ENCODE results near the gene PORCN.

DNA sequence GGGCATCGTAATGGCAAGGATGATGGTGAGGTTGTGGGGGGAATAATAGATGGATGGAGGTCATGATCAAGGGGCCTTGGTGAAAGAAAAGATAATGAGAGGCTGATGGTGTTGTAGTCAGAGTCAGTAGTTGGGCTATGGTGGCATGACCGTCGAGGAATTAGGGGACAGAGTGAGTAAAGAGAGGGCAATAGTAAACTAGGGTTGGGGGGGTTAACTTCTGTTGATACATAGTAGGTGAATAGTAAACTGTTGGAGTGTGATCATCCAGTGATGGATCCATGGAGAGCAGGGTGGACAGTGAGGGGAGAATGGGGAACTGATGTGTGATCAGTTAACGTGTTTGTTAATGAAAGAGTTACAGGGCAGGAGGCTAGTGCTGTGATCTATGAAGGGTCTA is 31.9 kb upstream of the PORCN start:
- TF ChIP-seq POLR2A (IDR thresholded peaks at IDR 0.05) = no peak
- no peak for TF ChIP-seq CTCF (IDR thresholded peaks at IDR 0.05 in 4 of 5, conservative IDR thresholded peaks at IDR 0.05 in 1 of 5)

Data from gastrocnemius medialis (tissue), 4 donors.